ENCODE measurements around the gene PFN1.
"Not testable (repeated sequence)": the region's sequence is repeated elsewhere in the genome, so short reads cannot be mapped to it uniquely, and the experiment has no call there.

Gene PFN1

GRCh38 chr17:4920351-4921048 is 27.8 kb downstream of the PFN1 start:
- no peak for FAIRE-seq

- no peak for FAIRE-seq
These were observed 28.8 kb downstream of the PFN1 start for GRCh38 chr17:4919511-4920047.

GRCh38 chr17:4914551-4914950 is 33.8 kb downstream of the PFN1 start:
- FAIRE-seq: not testable (repeated sequence)

GRCh38 chr17:4913994-4914393 is 34.3 kb downstream of the PFN1 start:
- no peak for FAIRE-seq

- FAIRE-seq: peak; percentile 30
These were observed 39.4 kb downstream of the PFN1 start for GRCh38 chr17:4908711-4909496.

GRCh38 chr17:4908301-4908700 is 40.0 kb downstream of the PFN1 start:
- no peak for FAIRE-seq

- FAIRE-seq: not testable (repeated sequence)
These were observed 41.7 kb downstream of the PFN1 start for GRCh38 chr17:4906642-4907041.

GRCh38 chr17:4903051-4903818 is 45.1 kb downstream of the PFN1 start, which contains the start of gene CHRNE:
Gene CHRNE (minus strand): TSS chr17:4903098. CDS start chr17:4903063, 35 bp downstream.
- no peak for FAIRE-seq

- FAIRE-seq: no peak
These were observed 45.8 kb downstream of the PFN1 start for GRCh38 chr17:4902540-4902939.

- no peak for FAIRE-seq
These were observed 46.5 kb downstream of the PFN1 start for GRCh38 chr17:4901648-4902344.

- no peak for FAIRE-seq
These were observed 47.2 kb downstream of the PFN1 start for GRCh38 chr17:4901108-4901647.

GRCh38 chr17:4900231-4901107 is 47.9 kb downstream of the PFN1 start:
- no peak for FAIRE-seq

- no peak for FAIRE-seq
These were observed 48.7 kb downstream of the PFN1 start, which contains the start of gene C17orf107 for GRCh38 chr17:4899341-4900230. Gene C17orf107 (plus strand): TSS chr17:4899536. CDS start chr17:4899763, 227 bp downstream.

- FAIRE-seq: no peak
These were observed 49.4 kb downstream of the PFN1 start for GRCh38 chr17:4898927-4899326.

- no peak for FAIRE-seq
These were observed 50.0 kb downstream of the PFN1 start for GRCh38 chr17:4898351-4898750.

GRCh38 chr17:4897785-4898184 is 50.5 kb downstream of the PFN1 start:
- FAIRE-seq: no peak

GRCh38 chr17:4897198-4897687 is 51.1 kb downstream of the PFN1 start:
- FAIRE-seq: no peak

GRCh38 chr17:4896332-4897197 is 51.8 kb downstream of the PFN1 start:
- FAIRE-seq: no peak

Measured in A204.1 (cell line).